H1 (cell line): ENCODE data around the gene IL17RD. TPM values are rescaled to one million over a fixed set of nuclear protein-coding genes. Genes with fewer than 3 reads are reported as not detected.

Source experiments
- CTCF ChIA-PET: fragments of 300-600 bp; sonication (Branson Sonifier 250); formaldehyde crosslinking; loops from one replicate; lab custom pipeline; 2021; ENCODE audit not compliant: partially characterized antibody; lab: Charles Lee
- POLR2A ChIA-PET: fragments of 300-600 bp; sonication (Branson Sonifier 250); formaldehyde crosslinking; loops from one replicate; lab custom pipeline; 2021; ENCODE audit warnings: inconsistent platforms; ENCODE audit not compliant: partially characterized antibody; lab: Charles Lee
- DNase-seq, 2 experiments: peaks; one replicate each; pipeline versions ENCODE4 v3.0.0 to v3.0.0-alpha.2; 2010 to 2022; ENCODE audit warnings: low spot score in 2 of 2, low read depth in 1 of 2, mixed read lengths in 1 of 2
- FAIRE-seq: peaks from 2 replicates; lab custom pipeline; 2011; peaks lifted over from hg19 to GRCh38; lab: Jason Lieb, UNC
- H2AFZ ChIP-seq: 2 replicates; pipeline ENCODE4 v1.8.1; 2012; ENCODE audit warnings: low read length, inconsistent platforms
- H2AK5ac ChIP-seq: 2 replicates; pipeline ENCODE4 v1.6.1; 2013; ENCODE audit warnings: low read depth, low read length
- H2BK120ac ChIP-seq: replicated peaks from 2 replicates; pipeline ENCODE3; 2013; ENCODE audit warnings: low read depth, low read length, inconsistent platforms
- H2BK12ac ChIP-seq: 2 replicates; pipeline ENCODE4 v1.6.1; 2013; ENCODE audit warnings: low read depth, low read length
- H2BK15ac ChIP-seq: 2 replicates; pipeline ENCODE4 v1.6.1; 2013; ENCODE audit warnings: low read length
- H2BK20ac ChIP-seq: 2 replicates; pipeline ENCODE4 v1.6.1; 2013; ENCODE audit warnings: low read length
- H2BK5ac ChIP-seq: 2 replicates; pipeline ENCODE4 v1.6.1; 2013; ENCODE audit warnings: low read depth, low read length
- H3K14ac ChIP-seq: 2 replicates; pipeline ENCODE4 v1.6.1; 2013; ENCODE audit warnings: inconsistent platforms; ENCODE audit not compliant: insufficient read length
- H3K18ac ChIP-seq: 2 replicates; pipeline ENCODE4 v1.6.1; 2013; ENCODE audit warnings: low read length; ENCODE audit errors: extremely low read depth
- H3K23ac ChIP-seq: 2 replicates; pipeline ENCODE4 v1.6.1; 2013; ENCODE audit warnings: inconsistent platforms; ENCODE audit not compliant: insufficient read length
- H3K23me2 ChIP-seq: 2 replicates; pipeline ENCODE4 v1.6.1; 2013; ENCODE audit warnings: low read depth, low read length
- H3K27ac ChIP-seq: 2 replicates; pipeline ENCODE4 v1.6.1; 2011; ENCODE audit warnings: low read depth, low read length, inconsistent platforms
- H3K27me3 ChIP-seq, 4 experiments: replicated peaks in 1 of 4; 1 replicate in 1 of 4; 2 replicates in 3 of 4; pipeline versions ENCODE4 v1.6.1 to v1.8.1; 2011 to 2013; ENCODE audit warnings: low read length in 3 of 4, mild to moderate bottlenecking in 3 of 4, inconsistent platforms in 2 of 4, mixed read lengths in 2 of 4, moderate library complexity in 1 of 4; ENCODE audit not compliant: control insufficient read depth in 3 of 4, insufficient read depth in 3 of 4; ENCODE audit errors: extremely low read depth in 1 of 4
- H3K36me3 ChIP-seq, 4 experiments: 2 replicates each; pipeline versions ENCODE4 v1.6.1 to v1.8.1; 2011 to 2013; ENCODE audit warnings: mild to moderate bottlenecking in 4 of 4, low read length in 3 of 4, moderate library complexity in 2 of 4, control low read depth in 1 of 4, inconsistent platforms in 1 of 4; ENCODE audit not compliant: insufficient read depth in 4 of 4, control insufficient read depth in 2 of 4
- H3K4ac ChIP-seq: replicated peaks from 2 replicates; pipeline ENCODE3; 2013; ENCODE audit warnings: low read length, low read depth, mixed read lengths, inconsistent platforms; ENCODE audit not compliant: insufficient read length
- H3K4me1 ChIP-seq, 4 experiments: replicated peaks in 1 of 4; 1 replicate in 1 of 4; 2 replicates in 3 of 4; pipeline versions ENCODE4 v1.6.1 to v1.8.1; 2011 to 2013; ENCODE audit warnings: low read length in 3 of 4, inconsistent platforms in 2 of 4, mixed read lengths in 1 of 4; ENCODE audit not compliant: insufficient read depth in 4 of 4, control insufficient read depth in 3 of 4
- H3K4me2 ChIP-seq, 2 experiments: 2 replicates each; pipeline versions ENCODE4 v1.6.1 to v1.8.1; 2011 to 2013; ENCODE audit warnings: low read depth in 2 of 2, low read length in 2 of 2, control low read depth in 1 of 2, inconsistent platforms in 1 of 2, mild to moderate bottlenecking in 1 of 2; ENCODE audit not compliant: insufficient read depth in 1 of 2
- H3K4me3 ChIP-seq, 4 experiments: fragments of 200-600, 300-600 bp in 1 of 4; sonication (generic), shearing (Covaris generic), sonication (Bioruptor Twin) in 1 of 4; 2 replicates each; pipeline versions ENCODE4 v1.5.1 to v1.8.1; 2011 to 2016; ENCODE audit warnings: low read length in 4 of 4, low read depth in 3 of 4, control low read depth in 2 of 4, inconsistent platforms in 2 of 4, mild to moderate bottlenecking in 2 of 4, mixed read lengths in 1 of 4, moderate library complexity in 1 of 4; ENCODE audit not compliant: insufficient read depth in 2 of 4; ENCODE audit errors: extremely low read depth in 1 of 4
- H3K56ac ChIP-seq: replicated peaks from 2 replicates; pipeline ENCODE3; 2013; ENCODE audit warnings: low read depth, mild to moderate bottlenecking, mixed read lengths, low read length, inconsistent platforms; ENCODE audit not compliant: insufficient read length
- H3K79me1 ChIP-seq: 2 replicates; pipeline ENCODE4 v1.6.1; 2013; ENCODE audit warnings: low read depth, low read length, control low read depth
- H3K79me2 ChIP-seq, 2 experiments: 2 replicates each; pipeline versions ENCODE4 v1.6.1 to v1.8.1; 2012 to 2013; ENCODE audit warnings: low read length in 2 of 2, mild to moderate bottlenecking in 2 of 2, inconsistent platforms in 1 of 2; ENCODE audit not compliant: insufficient read depth in 2 of 2, control insufficient read depth in 1 of 2
- H3K9ac ChIP-seq, 4 experiments: replicated peaks in 1 of 4; 1 replicate in 1 of 4; 2 replicates in 3 of 4; pipeline versions ENCODE4 v1.6.1 to v1.8.1; 2011 to 2013; ENCODE audit warnings: low read depth in 3 of 4, low read length in 3 of 4, control low read depth in 2 of 4, mild to moderate bottlenecking in 2 of 4, moderate library complexity in 2 of 4, inconsistent platforms in 1 of 4; ENCODE audit errors: extremely low read depth in 1 of 4
- H3K9me3 ChIP-seq, 2 experiments: 2 replicates each; pipeline versions ENCODE4 v1.6.1 to v1.8.1; 2012 to 2013; ENCODE audit warnings: mild to moderate bottlenecking in 2 of 2, moderate library complexity in 2 of 2, control low read depth in 1 of 2, inconsistent platforms in 1 of 2, low read depth in 1 of 2, low read length in 1 of 2, mixed read lengths in 1 of 2; ENCODE audit not compliant: insufficient read depth in 2 of 2
- H4K20me1 ChIP-seq, 2 experiments: replicated peaks in 1 of 2; 2 replicates each; pipeline versions ENCODE3 to v1.8.1; 2011 to 2013; ENCODE audit warnings: inconsistent platforms in 2 of 2, low read length in 2 of 2, mild to moderate bottlenecking in 1 of 2; ENCODE audit not compliant: insufficient read depth in 2 of 2, control insufficient read depth in 1 of 2
- H4K5ac ChIP-seq: 2 replicates; pipeline ENCODE4 v1.6.1; 2013; ENCODE audit warnings: low read length, low read depth, mixed read lengths, inconsistent platforms; ENCODE audit not compliant: insufficient read length
- H4K8ac ChIP-seq: 2 replicates; pipeline ENCODE4 v1.8.0; 2013; ENCODE audit warnings: mild to moderate bottlenecking, moderate library complexity, low read length, inconsistent platforms; ENCODE audit not compliant: insufficient read depth; ENCODE audit errors: extremely low read depth
- H4K91ac ChIP-seq: replicated peaks from 2 replicates; pipeline ENCODE3; 2013; ENCODE audit warnings: low read length, mixed read lengths, inconsistent platforms; ENCODE audit not compliant: insufficient read length
- GTF2F1 ChIP-seq: IDR thresholded peaks from 2 replicates; pipeline ENCODE4 v1.6.1; 2012; ENCODE audit warnings: low read depth, low read length, improper control_type of control experiment, borderline replicate concordance
- PHF8 ChIP-seq: fragments of 200-600 bp; sonication (generic); conservative IDR thresholded peaks from 2 replicates; pipeline ENCODE4 v1.7.1; 2012; ENCODE audit warnings: low read depth, mild to moderate bottlenecking, inconsistent platforms, low read length, moderate library complexity
- WGBS, 2 experiments: shearing (Covaris generic) in 1 of 2; methylation state at CpG; one replicate each; pipeline versions ENCODE4 v1.1.6 to v1.1.7; 2013 to 2015; ENCODE audit warnings: low lambda C conversion rate in 2 of 2, mixed read lengths in 2 of 2, inconsistent platforms in 1 of 2, low coverage in 1 of 2, missing lambda C conversion rate in 1 of 2; ENCODE audit not compliant: insufficient replicate concordance in 2 of 2, insufficient coverage in 1 of 2, insufficient read length in 1 of 2; ENCODE audit errors: extremely low coverage in 1 of 2, missing lambda C conversion rate in 1 of 2; 5-methylcytosine and 5-hydroxymethylcytosine counted together
- polyA plus RNA-seq, 7 experiments: library from polyadenylated mRNA; depleted of rRNA in 3 of 7; stranded (reverse) in 5 of 7; unstranded in 2 of 7; fragments of >200 nt in 5 of 7; fragments of 200-250 nt in 2 of 7; gene quantifications; 1 replicate in 5 of 7; 2 replicates in 1 of 7; 4 replicates in 1 of 7; pipeline versions ENCODE4 v1.2.1 to v1.2.3, GENCODE V29; 2011 to 2013; ENCODE audit warnings: missing spikeins in 2 of 7, mixed read lengths in 2 of 7
- total RNA-seq: library from RNA; stranded (reverse); fragmentation: NEBNext Ultra II Directional; extraction: Animal tissue kit (Norgen Biotek cat#: 25700); gene quantifications from 2 replicates; pipeline ENCODE4 v1.2.1, GENCODE V29; 2021

Gene IL17RD
- total and polyA plus RNA-seq, 2 of the 8 experiments (the other 6 are each of a cell fraction or from before 2014, with no cell fraction given) = 10.9 to 48.9 TPM

DNA sequence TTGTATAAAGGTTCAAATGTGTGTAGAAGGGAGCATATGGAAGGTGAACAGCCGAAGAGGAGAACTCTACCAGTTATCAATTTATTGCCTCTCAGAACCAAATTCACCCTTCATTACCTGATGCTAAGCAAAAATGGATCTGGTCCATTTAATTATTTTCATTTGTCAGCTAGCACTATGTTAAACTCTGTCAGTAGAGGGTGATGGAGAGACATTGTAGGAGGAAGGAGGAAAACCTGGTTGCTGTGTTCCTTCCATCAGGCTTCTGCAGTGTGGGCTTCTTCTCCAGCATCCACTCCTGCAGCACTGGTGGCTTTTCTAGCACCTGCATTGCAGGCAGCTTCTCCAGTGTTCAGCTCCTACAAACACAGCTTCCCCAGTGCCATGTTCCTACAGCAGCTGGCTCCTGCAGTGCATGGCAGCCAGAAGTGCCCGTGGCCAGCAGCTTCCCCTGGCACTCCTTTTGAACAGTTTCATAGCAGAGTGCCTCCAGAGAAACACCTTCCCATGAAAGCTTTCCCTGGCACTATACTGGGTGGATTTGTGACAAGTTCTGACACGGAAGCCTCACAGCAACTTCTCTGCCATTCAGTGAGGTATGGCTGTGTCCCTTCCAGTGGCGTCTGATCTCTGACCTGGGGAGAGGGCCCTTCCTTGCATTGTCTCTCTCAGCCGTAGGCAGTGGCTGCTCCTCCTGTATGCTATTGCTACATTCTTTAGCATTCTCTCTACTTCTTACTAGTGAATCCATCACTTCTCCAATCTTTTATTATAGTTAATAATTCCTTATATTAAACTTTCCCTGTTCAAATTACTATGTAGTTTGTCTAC lies 14.6 kb upstream of the IL17RD start:
- H3K36me3 ChIP-seq = no peaks in the 10 kb centered on the region
- H3K9ac ChIP-seq = no peak overlapping the region
- H2AFZ ChIP-seq = peak overlapping the region; percentile 86; the same call in 1 of the 2 replicates
- no peaks in the 10 kb centered on the region for H3K23me2 ChIP-seq
- H3K27ac ChIP-seq = no peak overlapping the region
- H4K5ac ChIP-seq = no peak overlapping the region
- H3K56ac ChIP-seq = no peak overlapping the region
- POLR2A ChIA-PET = no interaction called here
- no peak overlapping the region for H2AK5ac ChIP-seq
- no peak overlapping the region for H3K4me2 ChIP-seq
- no peaks in the 10 kb centered on the region for H3K27me3 ChIP-seq
- H3K4me1 ChIP-seq = no peaks in the 10 kb centered on the region
- DNase-seq (no peak), FAIRE-seq (peak; percentile 70)
- H3K79me1 ChIP-seq = no peaks in the 10 kb centered on the region
- H2BK12ac ChIP-seq = 0 out of 2 replicates have a peak overlapping the region, but pooled peaks have one; percentile 29
- H3K79me2 ChIP-seq = no peaks in the 10 kb centered on the region
- no peak overlapping the region; the same call in 1 of the 2 replicates for H2BK5ac ChIP-seq
- no peak overlapping the region for H3K23ac ChIP-seq
- H3K4me3 ChIP-seq = no peak overlapping the region
- H3K14ac ChIP-seq = no peak overlapping the region
- no peak overlapping the region for H2BK15ac ChIP-seq
- H4K8ac ChIP-seq = no peak overlapping the region
- WGBS, 2 experiments = 60 to 83% methylated on average over 1 to 5 of the region's 5 CpGs
- no peaks in the 10 kb centered on the region for H4K20me1 ChIP-seq
- H2BK20ac ChIP-seq = no peak overlapping the region
- no peak overlapping the region for H4K91ac ChIP-seq
- no peaks in the 10 kb centered on the region for H3K9me3 ChIP-seq
- CTCF ChIA-PET = interaction anchor here (0.7 to 3.4 kb wide), 33 partner anchors 10 to 315 kb away, joined by 3 to 45 read pairs (median 4); partner anchors contain the start of genes APPL1 and HESX1
- no peak overlapping the region for H3K4ac ChIP-seq
- H3K18ac ChIP-seq = no peak overlapping the region
- no peak overlapping the region for H2BK120ac ChIP-seq
- TF ChIP-seq PHF8 = no peak
- TF ChIP-seq GTF2F1 = no peak
